Trophoblast cell (in vitro differentiated cells and primary cell): ENCODE measurements around the gene ZNF554.
"Not testable (repeated sequence)": the region's sequence is repeated elsewhere in the genome, so short reads cannot be mapped to it uniquely, and the experiment has no call there.

Experiments used
- DNase-seq, 2 donors: peaks; one replicate each; pipeline ENCODE4 v3.0.0-alpha.2; 2016
- H2AFZ ChIP-seq: 2 replicates; pipeline ENCODE4 v1.6.1; 2013; ENCODE audit warnings: low read length, moderate library complexity, mild to moderate bottlenecking; ENCODE audit not compliant: insufficient read depth, poor library complexity
- H2AK5ac ChIP-seq: 2 replicates; pipeline ENCODE4 v1.6.1; 2013; ENCODE audit warnings: mild to moderate bottlenecking, low read length
- H2BK120ac ChIP-seq: 2 replicates; pipeline ENCODE4 v1.6.1; 2013; ENCODE audit warnings: low read length, mild to moderate bottlenecking, moderate library complexity; ENCODE audit not compliant: insufficient read depth, poor library complexity
- H2BK12ac ChIP-seq: 2 replicates; pipeline ENCODE4 v1.6.1; 2013; ENCODE audit warnings: mild to moderate bottlenecking, low read length, moderate library complexity
- H2BK5ac ChIP-seq: 2 replicates; pipeline ENCODE4 v1.6.1; 2013; ENCODE audit warnings: low read length, low read depth, moderate library complexity, mild to moderate bottlenecking; ENCODE audit not compliant: poor library complexity
- H3K14ac ChIP-seq: 2 replicates; pipeline ENCODE4 v1.6.1; 2013; ENCODE audit warnings: mild to moderate bottlenecking, low read length
- H3K18ac ChIP-seq: 2 replicates; pipeline ENCODE4 v1.6.1; 2013; ENCODE audit warnings: mild to moderate bottlenecking, low read length
- H3K23ac ChIP-seq: 2 replicates; pipeline ENCODE4 v1.6.1; 2013; ENCODE audit warnings: low read length
- H3K27ac ChIP-seq: 2 replicates; pipeline ENCODE4 v1.5.1; 2013; ENCODE audit warnings: low read depth, mild to moderate bottlenecking, inconsistent platforms, low read length, moderate library complexity
- H3K27me3 ChIP-seq: 2 replicates; pipeline ENCODE4 v1.6.1; 2013; ENCODE audit warnings: inconsistent platforms, mild to moderate bottlenecking, low read length, moderate library complexity; ENCODE audit not compliant: insufficient read depth
- H3K36me3 ChIP-seq, 2 experiments: 1 replicate in 1 of 2; 2 replicates in 1 of 2; pipeline ENCODE4 v1.6.1; 2013; ENCODE audit warnings: low read length in 2 of 2, mild to moderate bottlenecking in 2 of 2, moderate library complexity in 1 of 2; ENCODE audit not compliant: insufficient read depth in 2 of 2, control insufficient read depth in 1 of 2
- H3K4ac ChIP-seq: 2 replicates; pipeline ENCODE4 v1.6.1; 2013; ENCODE audit warnings: low read depth, mild to moderate bottlenecking, low read length, moderate library complexity
- H3K4me1 ChIP-seq, 2 experiments: 1 replicate in 1 of 2; 2 replicates in 1 of 2; pipeline ENCODE4 v1.6.1; 2013; ENCODE audit warnings: low read length in 2 of 2, mild to moderate bottlenecking in 2 of 2, moderate library complexity in 1 of 2; ENCODE audit not compliant: insufficient read depth in 2 of 2, control insufficient read depth in 1 of 2
- H3K4me2 ChIP-seq: 2 replicates; pipeline ENCODE4 v1.6.1; 2013; ENCODE audit warnings: inconsistent platforms, mild to moderate bottlenecking, low read length, moderate library complexity
- H3K4me3 ChIP-seq: 2 replicates; pipeline ENCODE4 v1.5.1; 2013; ENCODE audit warnings: mild to moderate bottlenecking, low read depth, low read length, inconsistent platforms
- H3K79me1 ChIP-seq: one replicate; pipeline ENCODE4 v1.6.1; 2013; ENCODE audit warnings: low read length
- H3K79me2 ChIP-seq: 2 replicates; pipeline ENCODE4 v1.6.1; 2013; ENCODE audit warnings: low read length, mild to moderate bottlenecking; ENCODE audit not compliant: control insufficient read depth, insufficient read depth, poor library complexity
- H3K9ac ChIP-seq: 2 replicates; pipeline ENCODE4 v1.6.1; 2013; ENCODE audit warnings: mild to moderate bottlenecking, low read length
- H3K9me3 ChIP-seq: 2 replicates; pipeline ENCODE4 v1.6.1; 2013; ENCODE audit warnings: low read depth, mild to moderate bottlenecking, control low read depth, inconsistent platforms, low read length; ENCODE audit not compliant: insufficient read depth
- H4K12ac ChIP-seq: 2 replicates; pipeline ENCODE4 v1.6.1; 2013; ENCODE audit warnings: low read depth, mild to moderate bottlenecking, low read length, moderate library complexity
- H4K8ac ChIP-seq: 2 replicates; pipeline ENCODE4 v1.6.1; 2013; ENCODE audit warnings: low read depth, mild to moderate bottlenecking, low read length, moderate library complexity
- H4K91ac ChIP-seq: one replicate; pipeline ENCODE4 v1.6.1; 2013; ENCODE audit warnings: low read depth, mild to moderate bottlenecking, low read length, moderate library complexity
- WGBS: extraction: QIAGEN DNeasy Blood & Tissue Kit; methylation state at CpG from one replicate; pipeline ENCODE4 v1.1.7; 2013; ENCODE audit warnings: missing lambda C conversion rate; ENCODE audit not compliant: insufficient read length, insufficient coverage; ENCODE audit errors: extremely low coverage; 5-methylcytosine and 5-hydroxymethylcytosine counted together

ZNF554 gene

DNA sequence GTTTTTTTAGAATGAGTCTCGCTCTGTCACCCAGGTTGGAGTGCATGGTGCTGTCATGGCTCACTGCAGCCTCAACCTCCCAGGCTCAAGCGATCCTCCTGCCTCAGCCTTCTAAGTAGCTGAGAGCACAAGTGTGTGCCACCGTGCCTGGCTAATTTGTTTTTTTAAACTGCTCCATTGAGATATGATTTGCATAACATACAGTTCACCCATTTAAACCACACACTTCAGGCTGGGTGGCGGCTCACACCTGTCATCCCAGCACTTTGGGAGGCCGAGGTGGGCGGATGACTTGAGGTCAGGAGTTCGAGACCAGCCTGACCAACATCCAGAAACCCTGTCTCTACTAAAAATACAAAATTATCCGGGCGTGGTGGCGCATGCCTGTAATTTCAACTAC lies 27.0 kb upstream of the ZNF554 start:
- H3K79me2 ChIP-seq, H2BK5ac ChIP-seq: not testable (repeated sequence)
- WGBS = no CpG with 5 or more reads among the region's 10 CpGs

DNA sequence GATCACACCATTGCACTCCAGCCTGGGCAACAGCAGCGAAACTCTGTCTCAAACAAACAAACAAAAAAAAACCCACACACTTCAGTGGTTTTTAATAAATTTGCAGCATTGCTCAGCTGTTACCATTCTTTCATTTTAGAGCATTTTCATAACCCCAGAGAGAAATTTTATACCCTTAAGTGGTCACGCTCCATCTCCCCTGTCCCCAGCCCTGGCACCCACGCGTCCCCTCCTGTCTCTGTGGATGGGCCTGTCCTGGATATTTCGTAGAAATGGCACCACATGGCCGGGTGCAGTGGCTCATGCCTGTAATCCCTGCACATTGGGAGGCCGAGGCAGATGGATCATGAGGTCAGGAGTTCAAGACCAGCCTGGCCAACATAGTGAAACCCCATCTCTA lies 26.5 kb upstream of the ZNF554 start:
- Histone ChIP-seq H3K79me1 (no peaks in the 10 kb centered on the region), H2BK12ac (no peak overlapping the region), H2BK5ac (no peak overlapping the region), H3K23ac (no peak overlapping the region), H2AK5ac (no peak overlapping the region), H3K79me2 (no peaks in the 10 kb centered on the region), H3K14ac (no peak overlapping the region), H3K9me3 (peaks cover 3% of the 10 kb centered on the region), H3K4me2 (no peak overlapping the region), H3K4me1 (peaks cover 0 to under 1% of the 10 kb centered on the region in 2 experiments), H3K36me3 (peaks cover 69 to 80% of the 10 kb centered on the region in 2 experiments), H2AFZ (no peak overlapping the region), H3K9ac (no peak overlapping the region), H4K91ac (no peak overlapping the region), H3K4me3 (no peak overlapping the region), H3K18ac (no peak overlapping the region), H3K27ac (no peak overlapping the region), H3K27me3 (no peaks in the 10 kb centered on the region), H4K12ac (no peak overlapping the region), H2BK120ac (no peak overlapping the region), H3K4ac (no peak overlapping the region), H4K8ac (no peak overlapping the region)
- WGBS = no CpG with 5 or more reads among the region's 7 CpGs
- DNase-seq = no peak

More for the DNA sequence above, 27.0 kb upstream of the ZNF554 start:
- H3K36me3 ChIP-seq = peaks cover 69 to 79% of the 10 kb centered on the region in 2 experiments
- H4K8ac ChIP-seq, H3K9ac ChIP-seq, DNase-seq, H3K14ac ChIP-seq, H3K9me3 ChIP-seq, H3K79me1 ChIP-seq, H2BK12ac ChIP-seq, H3K27me3 ChIP-seq, H2AFZ ChIP-seq, H4K12ac ChIP-seq, H3K4me2 ChIP-seq, H2BK120ac ChIP-seq, H3K23ac ChIP-seq, H3K4ac ChIP-seq, H3K4me3 ChIP-seq, H3K4me1 ChIP-seq, H2AK5ac ChIP-seq, H3K18ac ChIP-seq, H3K27ac ChIP-seq, H4K91ac ChIP-seq: not testable (repeated sequence)

DNA sequence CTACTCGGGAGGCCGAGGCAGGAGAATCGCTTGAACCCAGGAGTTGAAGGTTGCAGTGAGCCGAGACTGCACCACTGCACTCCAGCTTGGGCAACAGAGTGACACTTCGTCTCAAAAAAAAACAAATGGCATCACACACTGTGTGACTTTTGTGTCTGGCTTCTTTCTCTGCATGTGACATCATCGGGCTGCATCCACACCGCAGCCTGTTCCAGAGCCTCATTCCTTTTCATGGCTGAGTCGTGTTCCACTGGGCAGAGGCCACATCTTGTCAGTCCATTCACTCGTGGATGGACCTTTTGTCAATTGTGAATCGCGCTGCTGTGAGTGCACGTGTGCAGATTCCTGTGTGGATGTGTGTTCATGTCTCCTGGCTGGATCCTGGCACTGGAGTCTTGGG lies 26.1 kb upstream of the ZNF554 start:
- Histone ChIP-seq H3K14ac (no peak overlapping the region), H4K8ac (no peak overlapping the region), H4K91ac (no peak overlapping the region), H3K4me1 (peaks cover 4 to 5% of the 10 kb centered on the region in 2 experiments), H3K27ac (no peak overlapping the region), H3K9me3 (peaks cover 3% of the 10 kb centered on the region), H3K23ac (no peak overlapping the region), H3K79me2 (no peaks in the 10 kb centered on the region), H3K4me2 (no peak overlapping the region), H4K12ac (no peak overlapping the region), H3K4me3 (no peak overlapping the region), H3K27me3 (no peaks in the 10 kb centered on the region), H2BK5ac (no peak overlapping the region), H3K9ac (no peak overlapping the region), H3K36me3 (peaks cover 73 to 83% of the 10 kb centered on the region in 2 experiments), H2AFZ (no peak overlapping the region), H2BK120ac (no peak overlapping the region), H3K4ac (no peak overlapping the region), H3K18ac (no peak overlapping the region), H3K79me1 (peaks cover 3% of the 10 kb centered on the region), H2BK12ac (no peak overlapping the region), H2AK5ac (no peak overlapping the region)
- no peak for DNase-seq
- no CpG with 5 or more reads among the region's 12 CpGs for WGBS

DNA sequence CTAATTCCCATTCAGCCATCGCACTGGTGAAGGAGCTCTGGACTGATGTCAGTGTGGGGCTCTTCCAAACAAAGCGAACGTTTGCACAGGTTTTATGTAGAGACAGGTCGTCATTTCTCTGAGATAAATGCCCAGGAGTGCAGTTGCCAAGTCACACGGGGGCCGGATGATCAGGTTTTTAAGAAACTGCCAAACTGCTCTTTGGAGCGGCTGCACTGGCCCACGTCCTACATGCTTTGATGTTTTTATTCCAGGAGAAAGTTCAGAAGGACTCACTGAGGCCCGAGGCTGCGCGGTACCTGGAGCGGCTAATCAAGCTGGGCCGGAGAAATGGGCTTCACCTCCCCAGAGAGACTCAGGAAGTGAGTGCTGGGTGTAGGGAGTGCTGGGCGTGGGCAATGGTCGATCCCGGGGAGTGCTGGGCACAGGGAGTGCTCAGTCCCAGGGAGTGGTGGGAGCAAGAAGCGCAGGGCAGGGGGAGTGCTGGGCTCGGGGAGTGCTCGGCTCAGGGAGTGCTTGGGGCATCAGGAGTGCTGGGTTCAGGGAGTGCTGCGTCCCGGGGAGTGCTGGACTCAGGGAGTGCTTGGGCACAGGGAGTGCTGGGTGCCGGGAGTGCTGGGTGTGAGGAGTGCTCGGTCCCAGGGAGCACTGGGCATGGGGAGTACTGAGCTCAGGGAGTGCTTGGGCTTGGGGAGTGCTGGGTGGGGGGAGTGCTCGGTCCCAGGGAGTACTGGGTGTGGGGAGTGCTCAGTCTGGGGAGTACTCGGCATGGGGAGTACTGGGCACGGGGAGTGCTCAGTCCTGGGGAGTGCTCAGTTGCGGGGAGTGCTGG lies 23.6 kb upstream of the ZNF554 start:
- Histone ChIP-seq H3K14ac (no peak overlapping the region), H3K27ac (no peak overlapping the region), H3K36me3 (peaks cover 80 to 81% of the 10 kb centered on the region in 2 experiments), H3K9me3 (peaks cover 3% of the 10 kb centered on the region), H3K4me1 (peaks cover 10% of the 10 kb centered on the region in 2 experiments), H2AK5ac (no peak overlapping the region), H4K12ac (no peak overlapping the region), H3K9ac (no peak overlapping the region), H3K4me3 (no peak overlapping the region), H2BK120ac (no peak overlapping the region), H3K27me3 (no peaks in the 10 kb centered on the region), H2BK5ac (no peak overlapping the region), H3K4me2 (no peak overlapping the region), H2BK12ac (no peak overlapping the region), H4K8ac (no peak overlapping the region), H3K23ac (no peak overlapping the region), H3K79me1 (peaks cover 5% of the 10 kb centered on the region), H3K4ac (no peak overlapping the region), H3K79me2 (no peaks in the 10 kb centered on the region), H4K91ac (no peak overlapping the region), H2AFZ (no peak overlapping the region), H3K18ac (no peak overlapping the region)
- WGBS = no CpG with 5 or more reads among the region's 27 CpGs
- DNase-seq = no peak
